Lung (tissue), 12 donors: Measurements from ENCODE around the gene TBK1. TPM values are rescaled to one million over a fixed set of nuclear protein-coding genes. Genes with fewer than 3 reads are reported as not detected.
"Not testable (repeated sequence)": the region's sequence is repeated elsewhere in the genome, so short reads cannot be mapped to it uniquely, and the experiment has no call there.

Source experiments
- ATAC-seq: fragments of 200-7000 bp; cut with Tn5 transposase; one replicate; pipeline ENCODE4 v1.9.1; 2020; ENCODE audit warnings: moderate number of reproducible peaks; ENCODE audit not compliant: insufficient read depth, low FRiP score
- DNase-seq, 3 donors: peaks; one replicate each; pipeline ENCODE4 v3.0.0-alpha.2; 2013 to 2017
- H3K27ac ChIP-seq, 2 donors: one replicate each; pipeline ENCODE4 v1.5.1; 2013; ENCODE audit warnings: mild to moderate bottlenecking in 2 of 2, moderate library complexity in 2 of 2, control low read depth in 1 of 2, inconsistent platforms in 1 of 2, low read depth in 1 of 2, low read length in 1 of 2
- H3K27me3 ChIP-seq, 3 donors: one replicate each; pipeline ENCODE4 v1.5.1; 2013; ENCODE audit warnings: low read length in 2 of 3; ENCODE audit not compliant: control insufficient read depth in 3 of 3, insufficient read depth in 3 of 3
- H3K36me3 ChIP-seq, 4 donors: one replicate each; pipeline ENCODE4 v1.5.1; 2013; ENCODE audit warnings: low read length in 4 of 4, mild to moderate bottlenecking in 1 of 4, moderate library complexity in 1 of 4; ENCODE audit not compliant: control insufficient read depth in 4 of 4, insufficient read depth in 4 of 4
- H3K4me1 ChIP-seq, 5 donors: one replicate each; pipeline ENCODE4 v1.5.1; 2013; ENCODE audit warnings: low read length in 5 of 5, mild to moderate bottlenecking in 2 of 5, moderate library complexity in 1 of 5; ENCODE audit not compliant: control insufficient read depth in 5 of 5, insufficient read depth in 5 of 5
- H3K4me3 ChIP-seq: one replicate; pipeline ENCODE4 v1.5.1; 2013; ENCODE audit warnings: mild to moderate bottlenecking, control low read depth, moderate library complexity
- H3K9ac ChIP-seq, 2 donors: one replicate each; pipeline ENCODE4 v1.5.1; 2013; ENCODE audit warnings: low read length in 2 of 2, control low read depth in 1 of 2; ENCODE audit not compliant: insufficient read depth in 1 of 2
- H3K9me3 ChIP-seq, 4 donors: one replicate each; pipeline ENCODE4 v1.5.1; 2013; ENCODE audit warnings: low read length in 3 of 4, mild to moderate bottlenecking in 1 of 4, moderate library complexity in 1 of 4; ENCODE audit not compliant: control insufficient read depth in 4 of 4, insufficient read depth in 3 of 4
- CTCF ChIP-seq: IDR thresholded peaks from 2 replicates; pipeline ENCODE4 v1.5.1; 2012; ENCODE audit warnings: mild to moderate bottlenecking; ENCODE audit errors: control extremely low read depth, extremely low read depth
- WGBS, 2 donors: extraction: QIAGEN DNeasy Blood & Tissue Kit; methylation state at CpG; one replicate each; pipeline ENCODE4 v1.1.7; 2013; 5-methylcytosine and 5-hydroxymethylcytosine counted together
- polyA plus RNA-seq, 2 donors: library from polyadenylated mRNA; stranded (reverse); fragments of 200-250 nt; gene quantifications; one replicate each; pipeline ENCODE4 v1.2.1, GENCODE V29; 2013
- total RNA-seq, 2 donors: library from RNA; depleted of rRNA in 1 of 2; stranded (reverse); fragments of >200 nt in 1 of 2; gene quantifications; one replicate each; pipeline ENCODE4 v1.2.1, GENCODE V29; 2014 to 2021
- donor health status: control.
- donor health status: control.
- donor health status: Bipolar disorder and iron deficiency.
- donor health status: healthy.
- donor health status: DM: yes; HTN: yes; CAD: no.

Gene TBK1
- total and polyA plus RNA-seq, 4 donors: 14.5 to 50.1 (median 18.7) TPM

- DNase-seq (no peak), ATAC-seq (no peak)
- H3K9ac ChIP-seq: no peak overlapping the region
- no peaks in the 10 kb centered on the region for H3K9me3 ChIP-seq
- no peaks in the 10 kb centered on the region for H3K27me3 ChIP-seq
- no peak overlapping the region for H3K27ac ChIP-seq
- WGBS, 2 donors: 26 to 29% methylated on average over 5 of the region's 5 CpGs
- H3K4me3 ChIP-seq: no peak overlapping the region
- no peak for TF ChIP-seq CTCF
- H3K4me1 ChIP-seq: no peaks in the 10 kb centered on the region
- no peaks in the 10 kb centered on the region for H3K36me3 ChIP-seq
Measured at GRCh38 chr12:64522316-64522715, 70.4 kb downstream of the TBK1 start.

- H3K9me3 ChIP-seq: no peaks in the 10 kb centered on the region
- TF ChIP-seq CTCF: no peak
Measured at GRCh38 chr12:64522807-64523206, 70.9 kb downstream of the TBK1 start.

GRCh38 chr12:64523565-64524444, 71.9 kb downstream of the TBK1 start:
- not testable (repeated sequence) for H3K27ac ChIP-seq, ATAC-seq, H3K9ac ChIP-seq, H3K36me3 ChIP-seq, H3K27me3 ChIP-seq, H3K9me3 ChIP-seq, DNase-seq, H3K4me1 ChIP-seq, H3K4me3 ChIP-seq
- WGBS, 2 donors: 90 to 93% methylated on average over 11 of the region's 11 CpGs

More at GRCh38 chr12:64522807-64523206, 70.9 kb downstream of the TBK1 start:
- Histone ChIP-seq H3K4me1 (no peaks in the 10 kb centered on the region), H3K4me3 (no peak overlapping the region), H3K9ac (no peak overlapping the region), H3K27ac (no peak overlapping the region), H3K27me3 (no peaks in the 10 kb centered on the region), H3K36me3 (no peaks in the 10 kb centered on the region)
- DNase-seq (no peak), ATAC-seq (no peak)
- 73 to 80% methylated on average over 4 of the region's 4 CpGs for WGBS, 2 donors

GRCh38 chr12:64525461-64526160, 73.7 kb downstream of the TBK1 start:
- Histone ChIP-seq H3K4me1 (no peaks in the 10 kb centered on the region), H3K9ac (no peak overlapping the region), H3K4me3 (no peak overlapping the region), H3K27ac (no peak overlapping the region), H3K27me3 (no peaks in the 10 kb centered on the region), H3K36me3 (no peaks in the 10 kb centered on the region), H3K9me3 (no peaks in the 10 kb centered on the region)
- no peak for DNase-seq
- TF ChIP-seq CTCF: no peak
- ATAC-seq: no peak
- 93% methylated on average over 11 of the region's 11 CpGs for WGBS, 2 donors
